Measurements from ENCODE around the gene PRKD1. TPM values are rescaled to one million over a fixed set of nuclear protein-coding genes. Genes with fewer than 3 reads are reported as not detected.
"Not testable (repeated sequence)": the region's sequence is repeated elsewhere in the genome, so short reads cannot be mapped to it uniquely, and the experiment has no call there.

PRKD1 gene
- total RNA-seq, 1 experiment from 2014 or later, result 3.2 TPM

DNA sequence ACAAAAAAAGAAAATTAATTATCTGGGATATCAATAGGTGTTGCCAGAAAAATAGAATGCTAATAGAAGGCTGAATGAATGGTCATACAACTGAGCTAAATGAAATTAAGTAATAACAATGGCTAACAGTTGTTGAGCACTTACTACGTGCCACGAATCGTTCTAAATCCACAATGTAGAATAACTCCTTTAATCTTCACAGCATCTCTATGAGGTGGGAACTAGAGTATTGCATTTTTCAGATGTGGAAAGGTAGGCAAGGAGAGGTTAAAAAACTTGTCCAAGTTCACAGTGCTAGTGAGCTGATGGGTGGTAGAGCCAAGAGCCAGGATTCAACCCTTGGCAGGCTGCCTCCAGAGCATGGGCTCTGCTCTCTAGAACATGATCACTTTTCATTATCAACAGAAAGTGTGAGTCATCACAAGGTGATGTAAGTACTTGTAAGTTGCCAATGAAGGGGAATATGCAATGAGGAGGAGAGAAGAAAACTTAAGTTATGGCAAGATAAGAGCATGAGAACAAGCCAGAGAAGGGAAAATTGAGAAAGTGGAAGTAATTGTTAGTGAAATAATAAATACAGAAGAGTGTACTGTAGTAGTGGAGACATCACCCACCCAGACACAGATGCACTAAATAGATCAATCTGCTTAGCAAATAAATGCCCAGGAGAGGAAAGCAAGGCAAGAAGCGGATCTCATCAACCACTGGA, 122.1 kb downstream of the PRKD1 start:
- H3K36me3 ChIP-seq (replicated peaks; ENCODE audit: control insufficient read depth, insufficient read depth, low read length), result no peaks in the 10 kb centered on the region
- no peak overlapping the region for H3K4me3 ChIP-seq (ENCODE audit: insufficient read depth, low read depth, low read length)
- no peak for DNase-seq
- H3K27me3 ChIP-seq (ENCODE audit: control insufficient read depth, insufficient read depth, low read length), result no peaks in the 10 kb centered on the region

DNA sequence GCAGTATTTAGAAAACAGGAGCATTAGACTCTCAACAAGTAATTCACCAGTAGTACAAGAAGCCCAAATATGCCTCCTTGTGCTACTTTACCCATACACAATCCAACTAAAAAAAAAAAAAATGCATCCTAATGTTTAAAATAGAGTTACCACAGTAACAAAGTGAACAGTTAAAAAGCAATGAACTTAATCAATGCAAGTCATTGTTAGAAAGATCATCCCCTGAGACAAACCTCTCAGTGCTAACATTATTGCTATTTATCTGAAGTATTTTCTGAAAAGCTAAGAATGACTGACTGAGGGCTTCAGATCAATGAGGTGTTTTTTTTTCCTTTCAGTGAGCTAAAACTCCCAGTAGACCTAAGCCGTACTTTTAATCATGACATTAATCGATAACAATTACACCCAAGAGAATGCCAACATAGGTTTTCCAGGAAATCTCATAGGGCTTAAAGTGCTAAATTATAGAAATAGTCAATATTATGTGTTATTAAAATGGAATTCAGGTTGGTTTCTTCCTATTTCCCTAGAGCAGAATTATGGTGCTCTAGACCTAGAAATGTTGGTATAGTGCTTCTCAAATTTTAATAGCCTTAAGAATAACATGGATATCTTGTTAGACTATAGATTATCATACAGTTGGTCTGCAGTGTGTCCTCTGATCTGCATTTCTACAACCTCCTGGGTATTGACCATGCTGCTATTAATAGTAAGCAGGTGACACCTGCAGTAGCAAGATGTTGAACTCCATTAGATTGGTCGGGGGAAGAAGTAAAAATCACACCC, 123.0 kb downstream of the PRKD1 start:
- Histone ChIP-seq H3K27me3 (ENCODE audit: control insufficient read depth, insufficient read depth, low read length) (no peaks in the 10 kb centered on the region), H3K4me3 (ENCODE audit: insufficient read depth, low read depth, low read length) (no peak overlapping the region), H3K36me3 (replicated peaks; ENCODE audit: control insufficient read depth, insufficient read depth, low read length) (no peaks in the 10 kb centered on the region)
- DNase-seq, result no peak

DNA sequence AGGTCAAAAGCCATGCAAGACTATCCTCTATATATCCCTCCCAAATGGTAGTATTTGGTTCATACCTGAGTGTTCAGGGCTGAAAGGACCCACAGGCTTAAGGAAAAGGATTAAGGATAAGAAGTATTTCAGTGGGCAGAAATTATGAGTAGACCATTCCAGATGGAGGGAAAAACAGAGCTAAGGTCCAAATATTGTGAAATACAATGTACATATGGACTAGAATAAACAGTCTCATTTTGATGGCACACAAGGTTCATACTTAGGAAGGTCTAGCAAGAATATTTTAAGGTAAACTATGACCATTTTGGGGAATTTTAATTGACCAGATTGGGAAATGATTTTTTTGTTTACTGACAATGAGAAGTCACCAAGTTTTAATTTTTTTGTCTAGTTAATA, 124.6 kb downstream of the PRKD1 start:
- no peak for DNase-seq
- Histone ChIP-seq H3K4me3 (ENCODE audit: insufficient read depth, low read depth, low read length) (no peak overlapping the region), H3K27me3 (ENCODE audit: control insufficient read depth, insufficient read depth, low read length) (no peaks in the 10 kb centered on the region), H3K36me3 (replicated peaks; ENCODE audit: control insufficient read depth, insufficient read depth, low read length) (no peaks in the 10 kb centered on the region)

GRCh38 chr14:29802211-29802610, 125.4 kb downstream of the PRKD1 start:
- no peak for DNase-seq
- no peaks in the 10 kb centered on the region for H3K27me3 ChIP-seq (ENCODE audit: control insufficient read depth, insufficient read depth, low read length)

GRCh38 chr14:29800961-29801360, 126.7 kb downstream of the PRKD1 start:
- Histone ChIP-seq H3K27me3 (ENCODE audit: control insufficient read depth, insufficient read depth, low read length) (no peaks in the 10 kb centered on the region), H3K36me3 (replicated peaks; ENCODE audit: control insufficient read depth, insufficient read depth, low read length) (no peaks in the 10 kb centered on the region), H3K4me3 (ENCODE audit: insufficient read depth, low read depth, low read length) (no peak overlapping the region)
- DNase-seq, result no peak

More at GRCh38 chr14:29802211-29802610, 125.4 kb downstream of the PRKD1 start:
- no peak overlapping the region for H3K4me3 ChIP-seq (ENCODE audit: insufficient read depth, low read depth, low read length)
- no peaks in the 10 kb centered on the region for H3K36me3 ChIP-seq (replicated peaks; ENCODE audit: control insufficient read depth, insufficient read depth, low read length)

DNA sequence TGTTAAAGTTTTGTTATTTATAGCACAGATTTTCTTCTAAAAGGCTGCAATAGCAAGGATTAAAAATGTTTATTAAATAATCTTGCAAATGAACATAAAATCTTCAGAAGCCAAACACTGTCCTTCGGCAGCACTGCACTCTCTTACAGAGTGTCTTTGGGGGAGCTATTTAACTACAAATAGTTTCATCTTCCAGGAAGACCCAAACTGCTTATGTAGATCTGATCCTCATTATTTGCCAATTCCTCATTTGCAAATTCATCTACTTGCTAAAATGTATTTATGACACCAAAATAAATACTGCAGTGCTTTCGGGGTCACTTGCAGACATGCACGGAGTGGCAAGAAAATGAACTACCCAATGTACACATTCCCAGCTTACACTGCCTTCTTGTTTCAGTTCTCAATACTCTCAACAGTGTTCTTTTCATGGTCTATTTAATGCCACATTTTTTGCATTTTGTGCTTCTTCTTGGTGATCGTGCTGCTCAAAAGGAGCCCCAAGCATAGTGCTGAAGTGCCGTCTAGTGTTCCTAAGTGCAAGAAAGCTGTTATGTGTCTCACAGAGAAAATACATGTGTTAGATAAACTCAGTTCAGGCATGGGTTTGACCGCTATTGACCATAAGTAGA, 128.1 kb downstream of the PRKD1 start:
- H3K36me3 ChIP-seq (replicated peaks; ENCODE audit: control insufficient read depth, insufficient read depth, low read length), result no peaks in the 10 kb centered on the region
- H3K27me3 ChIP-seq (ENCODE audit: control insufficient read depth, insufficient read depth, low read length), result no peaks in the 10 kb centered on the region
- no peak for DNase-seq
- H3K4me3 ChIP-seq (ENCODE audit: insufficient read depth, low read depth, low read length), result no peak overlapping the region

GRCh38 chr14:29798811-29799210, 128.8 kb downstream of the PRKD1 start:
- no peak for DNase-seq
- Histone ChIP-seq H3K4me3 (ENCODE audit: insufficient read depth, low read depth, low read length) (no peak overlapping the region), H3K27me3 (ENCODE audit: control insufficient read depth, insufficient read depth, low read length) (no peaks in the 10 kb centered on the region), H3K36me3 (replicated peaks; ENCODE audit: control insufficient read depth, insufficient read depth, low read length) (no peaks in the 10 kb centered on the region)

GRCh38 chr14:29798108-29798663, 129.5 kb downstream of the PRKD1 start:
- H3K36me3 ChIP-seq (replicated peaks; ENCODE audit: control insufficient read depth, insufficient read depth, low read length), result no peaks in the 10 kb centered on the region
- DNase-seq, result no peak
- no peak overlapping the region for H3K4me3 ChIP-seq (ENCODE audit: insufficient read depth, low read depth, low read length)
- H3K27me3 ChIP-seq (ENCODE audit: control insufficient read depth, insufficient read depth, low read length), result no peaks in the 10 kb centered on the region

GRCh38 chr14:29796853-29797252, 130.8 kb downstream of the PRKD1 start:
- no peak overlapping the region for H3K4me3 ChIP-seq (ENCODE audit: insufficient read depth, low read depth, low read length)
- no peaks in the 10 kb centered on the region for H3K27me3 ChIP-seq (ENCODE audit: control insufficient read depth, insufficient read depth, low read length)
- no peak for DNase-seq
- H3K36me3 ChIP-seq (replicated peaks; ENCODE audit: control insufficient read depth, insufficient read depth, low read length), result no peaks in the 10 kb centered on the region

GRCh38 chr14:29789475-29789874, 138.2 kb downstream of the PRKD1 start:
- Histone ChIP-seq H3K4me3 (ENCODE audit: insufficient read depth, low read depth, low read length) (no peak overlapping the region), H3K27me3 (ENCODE audit: control insufficient read depth, insufficient read depth, low read length) (no peaks in the 10 kb centered on the region), H3K36me3 (replicated peaks; ENCODE audit: control insufficient read depth, insufficient read depth, low read length) (no peaks in the 10 kb centered on the region)
- DNase-seq, result no peak

DNA sequence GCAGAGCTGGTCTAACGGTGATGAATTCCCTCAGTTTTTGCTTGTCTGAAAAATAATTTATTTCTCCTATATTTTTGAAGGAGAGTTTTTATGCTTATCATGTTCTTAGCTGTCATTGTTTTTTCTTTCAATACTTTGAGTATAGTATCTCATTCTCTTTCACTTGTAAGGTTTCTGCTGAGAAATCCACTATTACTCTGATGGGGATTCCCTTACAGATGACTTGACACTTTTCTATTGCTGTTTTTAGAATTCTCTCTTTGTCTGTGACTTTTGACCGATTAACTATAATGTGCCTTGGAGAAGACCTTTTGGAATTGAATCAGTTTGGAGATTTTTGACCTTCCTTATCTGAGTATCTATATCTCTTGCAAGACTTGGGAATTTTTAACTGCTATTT, 139.6 kb downstream of the PRKD1 start:
- no peak overlapping the region for H3K4me3 ChIP-seq (ENCODE audit: insufficient read depth, low read depth, low read length)
- DNase-seq, result no peak
- H3K36me3 ChIP-seq (replicated peaks; ENCODE audit: control insufficient read depth, insufficient read depth, low read length), result no peaks in the 10 kb centered on the region
- H3K27me3 ChIP-seq (ENCODE audit: control insufficient read depth, insufficient read depth, low read length), result no peaks in the 10 kb centered on the region

DNA sequence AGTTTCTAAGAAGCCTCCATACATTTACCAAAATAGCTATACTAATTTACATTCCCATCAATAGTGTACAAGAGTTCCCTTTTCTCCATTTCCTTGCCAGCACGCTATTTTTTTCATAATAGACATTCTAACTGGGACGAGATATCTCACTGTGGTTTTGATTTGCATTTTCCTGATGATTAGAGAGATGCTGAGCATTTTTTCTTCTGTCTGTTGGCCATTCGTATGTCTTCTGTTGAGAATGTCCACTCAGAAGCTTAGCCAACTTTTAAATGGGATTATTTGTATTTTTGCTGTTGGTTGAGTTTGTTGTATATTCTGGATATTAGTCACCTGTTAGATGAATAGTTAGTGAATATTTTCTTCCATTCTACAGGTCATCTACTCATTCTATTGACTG, 144.1 kb downstream of the PRKD1 start:
- no peak for DNase-seq
- no peaks in the 10 kb centered on the region for H3K27me3 ChIP-seq (ENCODE audit: control insufficient read depth, insufficient read depth, low read length)
- H3K36me3 ChIP-seq (replicated peaks; ENCODE audit: control insufficient read depth, insufficient read depth, low read length), result no peaks in the 10 kb centered on the region
- H3K4me3 ChIP-seq (ENCODE audit: insufficient read depth, low read depth, low read length), result no peak overlapping the region

GRCh38 chr14:29782041-29782440, 145.6 kb downstream of the PRKD1 start:
- no peaks in the 10 kb centered on the region for H3K27me3 ChIP-seq (ENCODE audit: control insufficient read depth, insufficient read depth, low read length)
- H3K36me3 ChIP-seq (replicated peaks; ENCODE audit: control insufficient read depth, insufficient read depth, low read length), result no peaks in the 10 kb centered on the region
- no peak overlapping the region for H3K4me3 ChIP-seq (ENCODE audit: insufficient read depth, low read depth, low read length)
- no peak for DNase-seq

- not testable (repeated sequence) for DNase-seq; H3K36me3 ChIP-seq (replicated peaks; ENCODE audit: control insufficient read depth, insufficient read depth, low read length); H3K4me3 ChIP-seq (ENCODE audit: insufficient read depth, low read depth, low read length); H3K27me3 ChIP-seq (ENCODE audit: control insufficient read depth, insufficient read depth, low read length)
Observed at GRCh38 chr14:29777142-29777541, 150.5 kb downstream of the PRKD1 start.

- Histone ChIP-seq H3K4me3 (ENCODE audit: insufficient read depth, low read depth, low read length) (no peak overlapping the region), H3K27me3 (ENCODE audit: control insufficient read depth, insufficient read depth, low read length) (no peaks in the 10 kb centered on the region), H3K36me3 (replicated peaks; ENCODE audit: control insufficient read depth, insufficient read depth, low read length) (no peaks in the 10 kb centered on the region)
- DNase-seq, result no peak
Observed at GRCh38 chr14:29773990-29774389, 153.7 kb downstream of the PRKD1 start.
